NCI-H2081 (cell line): ENCODE data around the gene ZSWIM3.
"Not testable (repeated sequence)": the region's sequence is repeated elsewhere in the genome, so short reads cannot be mapped to it uniquely, and the experiment has no call there.

Experiments used
- DNase-seq, 2 experiments: peaks; one replicate each; lab custom pipeline; 2025; lab: John Stamatoyannopoulos, UW

ZSWIM3 gene

DNA sequence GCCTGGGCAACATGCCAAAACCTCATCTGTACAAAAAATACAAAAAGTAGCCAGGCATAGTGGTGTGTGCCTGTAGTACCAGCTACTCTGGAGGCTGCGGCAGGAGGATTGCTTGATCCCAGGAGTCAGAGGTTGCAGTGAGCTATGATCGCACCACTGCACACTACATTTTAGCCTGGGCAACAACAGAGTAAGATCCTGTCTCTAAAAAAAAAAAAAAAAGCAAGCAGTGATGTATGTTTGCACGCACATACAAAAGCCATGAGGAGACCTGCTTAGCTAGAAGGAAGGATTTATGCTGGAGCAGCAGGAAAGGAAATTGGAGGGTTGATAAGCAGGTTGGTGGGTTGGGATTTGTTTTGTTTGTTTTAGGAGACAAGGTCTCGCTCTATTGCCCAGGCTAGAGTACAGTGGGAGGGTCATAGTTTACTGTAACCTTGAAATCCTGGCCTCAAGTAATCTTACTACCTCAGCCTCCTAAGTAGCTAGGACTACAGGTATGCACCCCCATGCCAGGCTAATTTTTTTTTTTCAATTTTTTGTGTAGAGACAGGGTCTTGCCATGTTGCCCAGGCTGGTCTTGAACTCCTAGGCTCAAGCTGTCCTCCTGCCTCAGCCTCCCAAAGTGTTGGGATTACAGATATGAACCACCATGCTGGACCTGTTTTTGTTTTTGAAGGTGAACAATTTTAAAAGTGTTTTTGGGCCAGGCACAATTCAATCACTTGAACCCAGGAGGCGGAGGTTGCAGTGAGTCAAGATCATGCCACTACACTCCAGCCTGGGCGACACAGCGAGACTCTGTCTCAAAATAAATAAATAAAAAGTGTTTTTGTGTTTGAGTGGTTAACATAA is 4.0 kb downstream of the ZSWIM3 start:
- DNase-seq: peak; percentile 25 to 45

DNA sequence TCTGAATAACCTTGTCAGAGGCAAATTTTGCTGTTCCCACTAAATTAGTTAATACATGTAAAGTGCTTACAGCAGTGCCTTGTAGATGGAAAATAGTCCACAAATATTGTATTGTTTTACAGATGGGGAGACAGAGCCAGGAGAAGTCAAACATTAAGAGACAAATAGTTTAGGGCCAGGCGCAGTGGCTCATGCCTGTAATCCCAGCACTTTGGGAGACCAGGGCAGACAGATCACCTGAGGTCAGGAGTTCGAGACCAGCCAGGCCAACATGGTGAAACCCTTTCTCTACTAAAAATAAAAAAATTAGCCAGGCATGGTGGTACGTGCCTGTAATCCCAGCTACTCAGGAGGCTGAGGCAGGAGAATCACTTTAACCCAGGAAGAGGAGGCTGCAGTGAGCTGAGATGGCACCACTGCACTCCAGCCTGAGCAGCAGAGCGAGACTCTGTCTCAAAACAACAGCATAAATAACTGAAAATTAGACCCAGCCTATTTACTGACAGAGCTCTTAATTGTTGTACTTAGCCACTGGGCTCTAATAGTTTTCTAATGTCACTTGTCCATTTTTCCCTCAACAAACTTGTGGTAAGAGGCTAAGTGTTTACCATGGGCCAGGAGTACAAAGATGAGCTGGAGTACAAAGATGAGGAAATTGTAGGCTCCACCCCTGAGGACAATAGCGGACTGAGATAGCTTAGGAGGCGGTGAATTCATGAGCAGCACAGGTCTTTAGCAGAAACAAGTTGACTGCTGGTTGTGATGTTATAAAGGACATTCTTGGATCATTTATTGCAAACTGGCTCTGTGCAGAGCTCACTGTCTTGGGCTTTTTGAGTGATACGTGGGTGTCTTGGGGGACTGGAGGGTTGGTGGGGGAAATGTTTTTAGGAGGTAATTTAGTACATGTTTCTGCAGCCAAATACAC is 6.4 kb downstream of the ZSWIM3 start:
- DNase-seq: peak; percentile 21 to 30

- no peak for DNase-seq
Observed at GRCh38 chr20:45866454-45866853, 9.0 kb downstream of the ZSWIM3 start.

DNA sequence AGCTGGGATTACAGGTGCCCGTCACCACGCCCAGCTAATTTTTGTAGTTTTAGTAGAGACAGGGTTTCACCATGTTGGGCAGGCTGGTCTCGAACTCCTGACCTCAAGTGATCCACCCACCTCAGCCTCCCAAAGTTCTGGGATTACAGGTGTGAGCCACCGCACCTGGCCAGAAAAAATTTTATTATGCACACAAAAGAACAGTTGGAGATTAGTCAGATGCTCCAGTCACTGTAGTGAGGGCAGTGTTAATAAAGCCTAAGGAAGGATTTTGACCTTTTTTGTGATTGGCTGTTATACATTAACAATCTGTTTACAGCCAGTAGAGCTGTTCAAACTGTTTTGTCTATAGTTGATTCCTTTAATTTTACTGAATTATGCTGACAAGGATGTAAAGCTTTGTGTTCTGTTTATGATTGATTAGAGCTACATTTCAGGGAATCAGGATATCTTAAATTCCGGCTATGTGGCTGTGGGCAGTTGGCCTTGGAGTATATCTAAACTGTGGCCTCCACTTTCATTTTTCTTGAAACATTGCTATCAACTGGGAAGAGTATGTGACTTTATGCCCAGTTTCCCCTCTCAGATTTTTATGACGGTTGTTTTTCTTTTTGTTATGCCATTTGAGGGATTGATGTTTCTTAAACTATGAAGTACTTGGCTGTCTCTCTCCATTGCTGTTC is 9.9 kb downstream of the ZSWIM3 start:
- DNase-seq: no peak

GRCh38 chr20:45867819-45868176 is 10.4 kb downstream of the ZSWIM3 start:
- DNase-seq: no peak

DNA sequence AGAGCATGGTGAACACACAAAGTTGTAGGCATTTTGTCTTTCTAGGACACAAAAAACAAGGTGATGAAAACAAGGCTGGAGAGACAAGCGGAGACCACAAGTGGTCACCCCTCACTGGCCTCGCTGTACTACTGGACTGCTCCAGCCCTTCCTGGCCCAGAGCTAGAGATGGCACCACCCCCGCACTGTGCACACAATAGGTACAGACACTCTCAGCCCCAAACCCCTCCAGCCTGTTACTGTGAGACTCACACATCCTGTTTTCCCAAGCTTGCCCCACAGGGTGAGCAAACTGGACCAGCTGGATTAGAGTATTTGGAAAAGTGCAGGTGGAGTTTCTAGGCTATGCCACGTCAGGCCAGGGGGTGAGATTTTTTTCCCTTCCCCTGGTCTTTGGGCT is 15.2 kb downstream of the ZSWIM3 start:
- no peak for DNase-seq

DNA sequence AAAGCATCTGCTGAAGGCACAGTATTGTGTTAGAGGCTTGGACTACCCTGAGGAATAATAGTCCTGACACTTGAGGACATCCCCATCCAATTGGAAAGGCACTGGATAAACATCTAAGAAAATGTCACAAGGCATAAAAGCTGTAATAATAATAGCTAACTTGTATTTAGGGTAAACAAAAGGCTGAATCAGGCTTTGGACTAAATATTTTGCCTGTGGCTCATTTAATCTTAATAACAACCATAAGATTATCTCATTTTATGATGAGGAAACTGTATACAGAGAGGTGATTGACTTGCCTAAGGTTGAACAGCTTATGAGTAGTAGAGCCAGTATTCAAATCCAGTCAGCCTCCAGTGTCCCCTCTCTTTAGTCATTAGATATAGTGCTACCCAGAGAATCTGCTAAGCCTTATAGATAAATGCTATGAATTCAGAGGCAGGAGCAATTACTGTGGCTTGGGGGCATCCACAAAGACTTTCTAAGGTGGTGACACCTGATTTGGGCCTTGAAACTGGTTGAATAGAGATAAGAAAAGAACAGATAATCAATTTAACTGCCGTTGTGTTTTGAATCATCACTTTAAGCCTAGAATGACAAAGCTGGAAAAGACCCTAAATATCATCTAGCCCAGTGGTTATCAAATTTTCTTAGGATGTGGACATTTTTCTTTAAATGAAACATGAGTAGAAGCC is 16.1 kb downstream of the ZSWIM3 start:
- no peak for DNase-seq

GRCh38 chr20:45874104-45874481 is 16.7 kb downstream of the ZSWIM3 start:
- not testable (repeated sequence) for DNase-seq

- DNase-seq: no peak
Observed at GRCh38 chr20:45874576-45874975, 17.2 kb downstream of the ZSWIM3 start.

DNA sequence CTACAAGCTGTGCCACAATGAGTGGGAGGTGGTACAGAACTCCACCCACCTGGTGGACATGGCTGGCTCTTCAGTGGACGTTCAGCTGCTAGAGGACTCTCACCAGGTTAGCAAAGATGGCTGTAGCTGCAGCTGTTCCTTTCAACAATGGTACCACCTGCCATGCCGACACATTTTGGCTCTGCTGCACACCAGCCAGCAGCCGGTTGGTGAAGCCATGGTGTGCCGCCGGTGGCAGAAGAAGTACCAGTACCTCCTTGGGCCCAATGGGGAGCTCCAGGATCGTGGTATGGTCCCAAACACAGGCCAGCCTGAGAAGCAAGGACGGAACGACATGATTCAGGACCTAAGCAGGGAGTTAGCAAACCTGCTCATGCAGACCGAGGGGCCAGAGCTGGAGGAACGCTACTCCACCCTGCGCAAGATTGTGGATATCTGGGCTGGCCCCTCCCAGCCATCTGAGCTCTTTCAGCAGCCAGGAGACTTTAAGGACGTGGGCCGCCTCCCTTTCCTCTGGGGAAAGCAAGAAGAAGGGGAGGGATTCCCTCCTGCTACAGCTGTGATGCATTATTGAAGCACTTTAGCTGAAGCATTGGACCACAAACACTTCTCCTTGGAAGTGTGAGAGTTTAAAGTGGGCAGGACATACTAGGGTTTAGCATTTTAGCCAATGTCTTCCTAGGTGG is 20.8 kb downstream of the ZSWIM3 start:
- no peak for DNase-seq

GRCh38 chr20:45880988-45881788 is 23.8 kb downstream of the ZSWIM3 start, which contains the start of gene ZSWIM1:
Gene ZSWIM1 (plus strand): TSS chr20:45881227. CDS start chr20:45882593, 1,366 bp downstream.
- DNase-seq: peak; percentile 98 to 99

- no peak for DNase-seq
Observed at GRCh38 chr20:45882469-45883099, 25.2 kb downstream of the ZSWIM3 start.

DNA sequence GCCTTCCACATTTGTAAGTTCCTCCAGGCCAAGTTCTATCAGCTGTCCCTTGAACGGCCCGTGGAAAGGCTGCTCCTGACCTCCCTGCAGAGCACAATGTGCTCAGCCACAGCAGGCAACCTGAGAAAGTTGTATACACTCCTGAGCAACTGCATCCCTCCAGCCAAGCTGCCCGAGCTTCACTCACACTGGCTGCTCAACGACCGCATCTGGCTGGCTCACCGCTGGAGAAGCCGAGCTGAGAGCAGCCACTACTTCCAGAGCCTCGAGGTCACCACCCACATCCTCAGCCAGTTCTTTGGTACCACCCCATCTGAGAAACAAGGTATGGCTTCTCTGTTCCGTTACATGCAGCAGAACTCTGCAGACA is 25.7 kb downstream of the ZSWIM3 start:
- no peak for DNase-seq

GRCh38 chr20:45886590-45887345 is 29.4 kb downstream of the ZSWIM3 start:
- no peak for DNase-seq

DNA sequence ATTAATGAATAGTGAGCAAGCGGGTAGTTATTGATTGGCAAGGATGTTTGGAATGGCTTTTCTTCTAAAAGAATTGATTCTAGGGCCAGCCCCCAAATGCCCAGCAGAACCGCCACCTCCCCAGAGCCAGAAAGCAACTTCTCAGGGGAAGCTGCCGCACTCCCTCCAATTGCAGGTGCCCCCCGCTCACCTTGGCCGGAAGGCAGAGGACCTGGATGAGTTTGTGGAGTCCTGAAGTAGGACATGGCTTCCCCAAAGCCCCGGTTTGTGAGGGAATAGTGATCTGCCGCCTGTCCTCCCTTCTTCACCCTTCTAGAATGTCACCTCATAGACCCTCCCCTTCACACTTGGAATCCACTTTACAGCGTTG is 29.9 kb downstream of the ZSWIM3 start, which contains the start of gene SPATA25:
Gene SPATA25 (minus strand): TSS at position 277 of the 370 bp plus-strand sequence. CDS start 32 bp downstream, at position 245.
- DNase-seq: no peak

DNA sequence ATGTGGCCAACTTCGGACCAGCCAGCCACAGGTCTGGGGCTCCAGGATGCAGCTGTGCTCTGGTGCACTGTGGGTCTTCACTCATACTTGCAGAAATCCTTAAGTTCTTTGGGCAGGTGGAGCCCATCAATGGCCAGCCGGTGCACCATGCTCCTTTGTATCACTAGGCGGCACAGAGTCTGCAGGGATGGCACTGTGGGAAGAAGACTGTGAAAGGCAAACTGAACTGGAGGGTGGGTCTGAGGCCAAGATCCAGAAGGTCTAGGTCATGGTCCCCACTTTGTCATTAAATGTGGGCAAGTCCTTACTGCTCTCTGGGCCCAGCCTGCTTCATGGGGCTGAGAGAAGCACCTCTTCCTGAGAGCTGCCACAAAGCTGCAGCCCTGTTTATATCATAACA is 31.3 kb downstream of the ZSWIM3 start:
- no peak for DNase-seq

GRCh38 chr20:45890077-45890984 is 32.9 kb downstream of the ZSWIM3 start:
- peak; percentile 35 to 44 for DNase-seq
